TTC549 (cell line): Measurements from ENCODE around the gene KIRREL3.

Experiments used
- FAIRE-seq: peaks from 2 replicates; lab custom pipeline; 2012; peaks lifted over from hg19 to GRCh38; lab: Jason Lieb, UNC

KIRREL3 gene

DNA sequence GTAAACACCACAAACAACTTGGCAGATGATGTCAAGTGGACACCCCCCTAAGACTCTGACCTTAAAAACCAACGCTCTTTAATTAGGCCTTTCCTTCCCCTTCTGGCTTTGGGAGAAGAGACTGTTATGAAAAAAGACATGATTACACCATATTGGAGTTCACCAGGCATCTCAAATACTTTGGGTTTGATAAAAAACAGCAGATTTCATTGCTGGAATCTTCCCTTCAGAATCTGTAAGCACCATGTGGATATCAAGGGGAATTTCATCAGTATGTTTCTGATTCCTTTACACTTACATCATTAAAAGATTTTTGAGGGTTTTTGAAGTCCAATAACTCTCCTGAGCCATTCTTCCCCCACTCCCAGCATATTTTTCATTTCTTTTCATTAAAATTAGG lies 85.6 kb downstream of the KIRREL3 start:
- FAIRE-seq: no peak

DNA sequence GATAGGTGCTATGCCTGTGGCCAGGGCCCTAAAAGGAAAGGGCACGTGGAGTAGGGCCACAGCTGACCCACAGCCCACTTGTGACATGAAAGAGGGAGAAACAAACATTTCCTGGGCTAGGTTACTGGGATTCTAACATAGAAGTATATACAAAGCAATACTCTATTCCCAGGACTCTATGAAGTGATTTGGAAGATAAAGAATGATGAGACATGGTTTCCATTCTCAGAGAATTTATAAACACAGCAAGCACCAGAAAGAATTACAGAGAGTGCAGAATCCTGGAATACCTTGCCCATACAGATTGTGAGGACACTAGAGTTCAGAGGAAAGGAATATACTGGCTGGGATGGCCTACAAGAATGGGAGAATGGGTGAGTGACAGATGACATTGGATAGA lies 86.4 kb downstream of the KIRREL3 start:
- FAIRE-seq: no peak

DNA sequence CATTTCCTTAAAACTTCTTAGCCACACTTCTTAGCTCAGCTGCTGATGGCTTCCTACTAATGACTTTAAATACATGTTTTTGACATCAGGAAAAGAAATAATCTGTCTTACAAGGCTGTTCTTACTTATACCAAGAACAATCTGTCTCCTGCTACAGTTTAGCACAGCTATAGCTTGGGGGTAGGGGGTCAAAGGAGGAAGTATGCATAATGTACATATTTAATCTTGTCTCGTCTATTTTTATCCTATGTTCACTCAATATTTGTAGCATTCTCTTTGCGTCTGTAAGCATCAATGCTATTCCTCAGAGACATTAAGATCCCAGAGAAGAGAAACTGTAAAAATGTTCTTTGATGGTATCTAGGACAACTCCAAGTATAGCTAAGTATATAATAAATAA lies 96.0 kb downstream of the KIRREL3 start:
- no peak for FAIRE-seq

DNA sequence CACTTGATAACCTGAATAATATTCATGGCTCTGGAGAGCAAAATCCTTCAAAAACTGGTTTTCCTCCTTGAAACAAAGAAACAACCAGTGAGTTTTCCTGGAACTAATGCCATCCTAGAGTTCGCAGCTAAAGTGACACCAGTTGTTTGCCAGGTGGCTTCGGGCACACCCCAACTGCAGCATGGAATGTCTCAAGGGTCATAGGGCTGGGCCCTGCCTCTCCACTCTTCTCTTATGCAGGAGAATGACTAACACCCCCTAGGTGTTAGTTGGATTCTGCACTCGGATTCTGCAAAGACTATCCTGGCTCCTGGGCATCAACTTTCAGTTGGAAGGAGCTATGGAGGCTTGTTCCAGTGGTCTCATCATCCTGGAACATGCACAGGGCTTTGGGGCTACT lies 98.8 kb downstream of the KIRREL3 start:
- FAIRE-seq: no peak

DNA sequence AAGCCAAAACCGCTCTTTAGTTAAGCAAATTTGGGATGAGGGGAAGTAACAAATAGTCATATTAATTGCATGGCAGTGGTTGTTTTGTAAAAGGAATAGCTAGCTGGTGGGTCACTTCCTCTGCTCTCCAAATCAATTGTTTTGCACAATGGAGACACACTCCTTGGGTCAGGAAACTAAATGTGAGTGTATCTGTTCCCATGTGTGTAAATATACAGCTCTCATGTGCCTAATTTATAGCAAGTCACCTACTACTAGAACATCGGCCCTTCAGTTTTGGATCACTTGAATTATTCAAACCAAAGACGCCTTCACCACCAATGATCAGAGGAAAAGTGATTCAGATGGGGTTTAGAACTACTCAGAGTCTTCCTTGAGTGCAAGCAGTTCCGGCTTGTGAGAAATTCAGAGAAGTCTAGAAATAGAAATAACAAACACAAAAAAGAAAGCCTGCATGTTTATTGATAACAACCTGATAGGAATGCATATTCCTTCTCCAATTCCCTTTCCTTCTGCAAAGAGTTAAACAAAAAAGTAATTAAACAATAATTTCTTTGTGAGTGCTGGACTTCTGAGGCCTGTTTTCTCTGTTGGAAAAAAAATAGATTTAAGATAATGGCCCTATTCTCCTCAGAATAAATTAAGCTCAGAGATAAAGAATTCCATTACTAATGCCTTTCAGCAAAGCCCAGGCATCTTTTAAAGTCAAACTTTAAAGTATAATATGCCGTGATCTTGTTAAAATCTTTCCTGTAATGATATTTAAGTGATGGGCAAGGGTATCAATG lies 100.4 kb downstream of the KIRREL3 start:
- FAIRE-seq: no peak

GRCh38 chr11:126898802-126899201 lies 101.8 kb downstream of the KIRREL3 start:
- no peak for FAIRE-seq

DNA sequence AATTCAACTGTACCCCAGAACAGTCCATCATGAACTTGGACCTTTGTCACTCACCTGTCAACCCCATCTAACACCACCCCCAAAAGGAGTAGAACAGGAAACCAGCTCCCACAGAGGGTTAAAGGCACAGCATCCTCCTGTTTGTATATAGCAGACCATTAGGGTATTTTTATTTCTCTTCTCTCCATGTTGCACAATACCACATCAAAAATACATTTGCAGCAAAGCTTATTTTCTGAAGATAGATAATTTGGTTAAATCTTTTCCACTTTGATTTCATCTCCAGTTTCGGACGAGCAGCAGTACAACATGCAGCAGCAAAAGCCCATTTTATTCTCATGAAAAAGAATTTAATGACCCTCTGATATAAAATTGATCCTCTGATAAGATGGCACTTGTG lies 103.1 kb downstream of the KIRREL3 start:
- FAIRE-seq: no peak

DNA sequence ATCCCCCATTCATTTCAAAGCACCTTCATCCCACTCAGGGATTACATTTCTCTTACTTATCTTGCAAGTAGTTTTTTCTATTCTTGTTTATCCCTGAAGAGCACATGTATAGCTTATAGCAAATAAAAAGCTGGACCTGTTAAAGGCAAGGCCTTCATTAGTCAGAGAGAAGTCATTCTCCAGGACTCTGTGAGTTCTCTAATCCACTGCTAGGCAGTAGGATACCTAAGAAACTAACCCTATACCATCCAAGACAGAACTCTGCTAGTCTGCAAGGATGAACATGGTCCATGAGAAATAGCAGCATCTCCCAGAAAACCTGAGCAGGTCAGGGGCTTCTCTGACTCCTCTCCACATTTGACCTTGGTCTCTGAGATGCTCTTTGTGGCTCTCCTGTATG lies 104.5 kb downstream of the KIRREL3 start:
- FAIRE-seq: no peak

GRCh38 chr11:126893796-126894195 lies 106.8 kb downstream of the KIRREL3 start:
- FAIRE-seq: no peak

- FAIRE-seq: no peak
Observed at GRCh38 chr11:126892756-126893155, 107.8 kb downstream of the KIRREL3 start.

- no peak for FAIRE-seq
Observed at GRCh38 chr11:126891556-126892217, 108.9 kb downstream of the KIRREL3 start.

DNA sequence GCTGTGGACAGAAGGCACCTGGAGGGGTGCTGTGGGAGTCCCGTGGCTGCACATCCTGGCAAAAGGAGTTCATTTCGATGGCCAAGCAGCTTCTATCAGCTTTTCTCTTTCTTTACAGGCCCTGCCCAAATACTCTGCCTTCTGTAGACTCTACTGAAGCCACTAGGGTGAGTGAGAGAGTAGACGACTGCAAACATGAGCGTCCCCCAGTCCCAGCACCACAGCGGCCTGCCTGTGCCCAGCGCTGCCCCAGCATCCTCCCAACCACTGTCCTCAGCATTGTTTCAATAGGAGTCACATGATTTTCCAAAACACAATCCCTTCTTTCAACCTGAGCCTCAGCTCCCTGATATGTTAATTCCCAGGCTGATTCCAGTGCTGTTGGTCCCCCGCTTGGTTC lies 110.0 kb downstream of the KIRREL3 start:
- no peak for FAIRE-seq

- no peak for FAIRE-seq
Observed at GRCh38 chr11:126888115-126888712, 112.4 kb downstream of the KIRREL3 start.

DNA sequence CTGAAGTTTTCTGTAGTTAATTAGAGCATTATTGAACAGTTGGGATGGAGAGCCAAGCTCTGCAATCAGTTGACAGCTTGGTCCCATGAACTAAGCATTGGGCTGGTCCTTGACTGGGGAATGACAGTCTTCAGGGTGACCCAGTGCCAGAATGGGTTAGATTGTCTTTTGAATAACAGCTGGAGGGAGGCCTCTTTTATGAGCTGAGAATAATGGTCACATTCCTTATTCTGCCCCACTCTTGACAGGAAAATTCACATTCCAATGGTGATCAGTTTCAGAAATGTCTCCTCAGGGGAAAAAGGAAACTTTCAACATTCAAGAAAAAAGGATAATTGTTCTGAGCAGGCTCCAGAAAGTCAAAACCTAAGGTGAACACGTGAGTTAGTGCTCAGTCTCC lies 113.9 kb downstream of the KIRREL3 start:
- FAIRE-seq: no peak

- FAIRE-seq: no peak
Observed at GRCh38 chr11:126886085-126886484, 114.5 kb downstream of the KIRREL3 start.

DNA sequence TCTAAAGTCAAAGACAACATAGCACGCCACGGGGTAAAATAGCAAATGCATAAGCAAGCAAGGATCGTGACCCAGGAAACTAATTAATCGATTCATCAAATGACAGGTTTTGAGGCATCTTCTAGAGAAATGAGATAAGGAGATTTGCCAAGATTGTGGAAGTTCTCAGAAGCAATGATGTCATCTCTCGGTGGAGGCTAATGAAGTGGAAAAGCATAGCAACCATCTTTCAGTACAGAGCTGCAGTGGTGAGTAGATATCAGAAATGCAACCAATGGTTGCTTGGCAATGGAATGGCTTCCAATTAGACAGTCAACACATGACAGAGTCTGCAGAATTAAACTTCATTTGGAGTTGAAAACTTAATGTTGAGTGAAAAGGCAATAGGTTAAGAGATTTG lies 116.0 kb downstream of the KIRREL3 start:
- no peak for FAIRE-seq

GRCh38 chr11:126884192-126884591 lies 116.4 kb downstream of the KIRREL3 start:
- FAIRE-seq: no peak

DNA sequence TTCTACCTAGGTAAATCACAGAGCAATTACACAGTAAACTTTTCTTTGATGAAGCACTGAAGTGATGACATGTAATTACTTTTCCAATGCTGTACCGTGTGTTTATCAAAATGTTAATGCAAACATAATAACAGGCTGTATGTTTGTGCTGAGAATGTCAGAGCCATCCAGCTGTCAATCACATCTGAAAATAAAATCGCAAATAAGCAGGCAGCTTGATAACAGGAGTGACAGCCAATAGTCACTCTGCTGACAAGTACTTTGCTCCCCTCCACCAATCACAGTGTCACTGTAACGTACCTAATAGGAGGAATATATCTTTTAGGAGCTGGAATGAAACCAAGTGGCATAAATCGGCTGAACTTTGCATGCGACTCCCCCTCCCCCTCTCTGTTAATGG lies 119.7 kb downstream of the KIRREL3 start:
- FAIRE-seq: no peak

- no peak for FAIRE-seq
Observed at GRCh38 chr11:126879516-126879915, 121.1 kb downstream of the KIRREL3 start.

GRCh38 chr11:126878913-126879482 lies 121.6 kb downstream of the KIRREL3 start:
- FAIRE-seq: no peak

DNA sequence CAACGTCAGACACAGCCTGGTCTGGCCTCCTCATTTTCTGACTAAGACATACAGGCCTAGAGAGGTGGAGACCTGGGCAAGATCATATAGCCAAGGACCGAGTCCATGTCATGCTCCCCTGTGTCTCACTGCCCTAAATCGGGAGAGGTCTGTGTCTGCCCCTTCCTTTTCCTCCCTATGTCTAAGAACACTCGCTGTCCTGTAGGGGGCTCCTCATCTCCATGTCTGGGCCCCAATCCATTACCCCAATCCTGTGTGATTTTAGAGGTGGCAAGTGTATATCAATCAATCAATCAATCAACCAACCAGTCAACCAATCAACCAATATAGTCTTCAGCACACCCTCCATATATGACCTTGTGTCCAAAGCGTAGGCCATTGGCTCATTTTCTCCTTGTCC lies 125.7 kb downstream of the KIRREL3 start:
- FAIRE-seq: no peak

- FAIRE-seq: no peak
Observed at GRCh38 chr11:126874276-126874675, 126.3 kb downstream of the KIRREL3 start.

- FAIRE-seq: no peak
Observed at GRCh38 chr11:126871792-126872191, 128.8 kb downstream of the KIRREL3 start.
